GM12878 (cell line): Measurements from ENCODE around the gene ASAH2. TPM values are rescaled to one million over a fixed set of nuclear protein-coding genes. Genes with fewer than 3 reads are reported as not detected.
A peak's percentile ranks its signal among the peaks of the same experiment; 100 is the strongest.

Source experiments
- ATAC-seq: fragments of 200-7000 bp; cut with Tn5 transposase; 3 replicates; pipeline ENCODE4 v1.9.1; 2020; ENCODE audit warnings: mild to moderate bottlenecking, moderate library complexity
- BruUV-seq: library from RNA; stranded (reverse); fragments of 400-500 nt; replicated peaks from 2 replicates; lab custom pipeline; 2021; lab: Mats Ljungman, UMichigan
- CTCF ChIA-PET: fragments of 300-600 bp; sonication (Branson Sonifier 250); formaldehyde crosslinking; extraction: SDS; loops from one replicate; lab custom pipeline; 2021; ENCODE audit warnings: inconsistent platforms; lab: Yijun Ruan, JAX
- POLR2A ChIA-PET: fragments of 350-600 bp; formaldehyde crosslinking; extraction: SDS; loops from one replicate; lab custom pipeline; 2021; ENCODE audit warnings: inconsistent platforms; lab: Charles Lee
- RAD21 ChIA-PET: fragments of 300-600 bp; sonication (Branson Sonifier 250); formaldehyde crosslinking; loops from one replicate; lab custom pipeline; 2023; ENCODE audit warnings: antibody characterized with exemption; ENCODE audit not compliant: unreplicated experiment; lab: Charles Lee
- SMC1A ChIA-PET: fragments of 300-600 bp; sonication (Branson Sonifier 250); formaldehyde crosslinking; loops from one replicate; lab custom pipeline; 2023; ENCODE audit not compliant: unreplicated experiment, uncharacterized antibody; lab: Charles Lee
- DNase-seq: peaks from one replicate; pipeline ENCODE4 v3.0.0-alpha.2; 2011; ENCODE audit warnings: low read depth, low spot score
- FAIRE-seq: peaks from 3 replicates; lab custom pipeline; 2011; peaks lifted over from hg19 to GRCh38; lab: Jason Lieb, UNC
- H2AFZ ChIP-seq: 2 replicates; pipeline ENCODE4 v1.6.0; 2011; ENCODE audit warnings: low read depth, low read length, control low read depth; ENCODE audit not compliant: control insufficient read depth
- H3K27ac ChIP-seq: 2 replicates; pipeline ENCODE4 v1.5.1; 2011; ENCODE audit warnings: control low read depth; ENCODE audit not compliant: control insufficient read depth, insufficient read depth
- H3K27me3 ChIP-seq, 2 experiments: replicated peaks in 1 of 2; 2 replicates each; pipeline versions ENCODE4 v1.6.0 to v1.6.1; 2011; ENCODE audit warnings: low read length in 1 of 2; ENCODE audit not compliant: control insufficient read depth in 2 of 2, insufficient read depth in 2 of 2
- H3K36me3 ChIP-seq, 2 experiments: 2 replicates each; pipeline ENCODE4 v1.5.1; 2011; ENCODE audit warnings: low read length in 1 of 2; ENCODE audit not compliant: control insufficient read depth in 2 of 2, insufficient read depth in 2 of 2
- H3K4me1 ChIP-seq: 2 replicates; pipeline ENCODE4 v1.6.1; 2011; ENCODE audit warnings: mild to moderate bottlenecking, low read length, moderate library complexity, mixed read lengths; ENCODE audit not compliant: control insufficient read depth, insufficient read depth
- H3K4me2 ChIP-seq: 2 replicates; pipeline ENCODE4 v1.6.0; 2011; ENCODE audit warnings: control low read depth; ENCODE audit not compliant: control insufficient read depth, insufficient read depth
- H3K4me3 ChIP-seq: fragments of 200-600 bp; sonication (generic); 2 replicates; pipeline ENCODE4 v1.5.1; 2016
- H3K79me2 ChIP-seq: 2 replicates; pipeline ENCODE4 v1.6.0; 2011; ENCODE audit warnings: low read length; ENCODE audit not compliant: control insufficient read depth, insufficient read depth
- H3K9ac ChIP-seq: 2 replicates; pipeline ENCODE4 v1.8.0; 2011; ENCODE audit warnings: low read length, control low read depth, mixed read lengths; ENCODE audit not compliant: control insufficient read depth, insufficient read depth
- H3K9me3 ChIP-seq: replicated peaks from 3 replicates; pipeline ENCODE4 v1.5.1; 2011; ENCODE audit warnings: mild to moderate bottlenecking, low read length; ENCODE audit not compliant: control insufficient read depth, insufficient read depth
- H4K20me1 ChIP-seq: 2 replicates; pipeline ENCODE4 v1.6.0; 2011; ENCODE audit not compliant: control insufficient read depth, insufficient read depth
- CTCF ChIP-seq, 3 experiments: IDR thresholded peaks in 2 of 3; conservative IDR thresholded peaks in 1 of 3; 2 replicates each; pipeline ENCODE4 v1.5.1; 2011; ENCODE audit warnings: low read depth in 3 of 3, low read length in 3 of 3, mild to moderate bottlenecking in 3 of 3, control low read depth in 2 of 3, moderate library complexity in 2 of 3, inconsistent platforms in 1 of 3, mixed read lengths in 1 of 3; ENCODE audit not compliant: control insufficient read depth in 2 of 3, insufficient read depth in 1 of 3; ENCODE audit errors: extremely low read depth in 1 of 3
- IRF4 ChIP-seq: IDR thresholded peaks from 2 replicates; pipeline ENCODE4 v1.6.1; 2011; ENCODE audit warnings: low read depth, low read length
- JUNB ChIP-seq: IDR thresholded peaks from 2 replicates; pipeline ENCODE4 v1.6.1; 2016; ENCODE audit warnings: antibody characterized with exemption, mild to moderate bottlenecking
- KAT2A ChIP-seq: conservative IDR thresholded peaks from 2 replicates; pipeline ENCODE4 v1.6.1; 2011; ENCODE audit warnings: low read depth, low read length; ENCODE audit not compliant: control insufficient read depth
- MEF2A ChIP-seq: IDR thresholded peaks from 2 replicates; pipeline ENCODE4 v1.6.1; 2011; ENCODE audit warnings: low read depth, mild to moderate bottlenecking, low read length, moderate library complexity; ENCODE audit not compliant: insufficient read depth
- PAX8 ChIP-seq: fragments of 450-650 bp; IDR thresholded peaks from 2 replicates; pipeline ENCODE4 v1.6.1; 2017; ENCODE audit warnings: mild to moderate bottlenecking, moderate library complexity
- ZBTB4 ChIP-seq: fragments of 450-650 bp; formaldehyde crosslinking; IDR thresholded peaks from 2 replicates; pipeline ENCODE4 v1.4.0; 2022; ENCODE audit warnings: mild to moderate bottlenecking, moderate library complexity
- ZNF384 ChIP-seq: IDR thresholded peaks from 2 replicates; pipeline ENCODE4 v1.6.1; 2012; ENCODE audit warnings: low read depth, mild to moderate bottlenecking, low read length, improper control_type of control experiment, borderline replicate concordance
- ZNF592 ChIP-seq: fragments of 450-650 bp; IDR thresholded peaks from 2 replicates; pipeline ENCODE4 v1.6.1; 2017; ENCODE audit warnings: mild to moderate bottlenecking, moderate library complexity
- WGBS: methylation state at CpG from one replicate; pipeline ENCODE4 v1.1.6; 2016; ENCODE audit warnings: low lambda C conversion rate; ENCODE audit not compliant: insufficient replicate concordance, insufficient coverage; ENCODE audit errors: missing lambda C conversion rate; 5-methylcytosine and 5-hydroxymethylcytosine counted together
- in situ Hi-C: fragments of 300-500 bp; cut with MboI; formaldehyde crosslinking; loops from 9 replicates; pipeline ENCODE4 v1.14.3; 2018; ENCODE audit warnings: mixed read lengths
- intact Hi-C: fragments of 100-400 bp; cut with micrococcal nuclease; formaldehyde crosslinking; loops from one replicate; pipeline ENCODE4 v1.14.2; 2022; ENCODE audit not compliant: unreplicated experiment
- polyA plus RNA-seq, 11 experiments: library from polyadenylated mRNA; depleted of rRNA in 4 of 11; unstranded in 6 of 11; stranded (reverse) in 5 of 11; fragments of >200 nt; fragmentation: Nextera tagmentation in 4 of 11; fragmentation: Illumina TruSeq in 1 of 11; extraction: Ambion mirVana in 4 of 11; extraction: Trizol in 1 of 11; gene quantifications; 1 replicate in 1 of 11; 2 replicates in 10 of 11; pipeline versions ENCODE4 v1.2.1 to v1.2.3, GENCODE V29; 2011 to 2016; ENCODE audit warnings: inconsistent platforms in 2 of 11, missing spikeins in 2 of 11, low read depth in 1 of 11
- total RNA-seq, 4 experiments: library from RNA; depleted of rRNA in 3 of 4; stranded (reverse); fragments of >200 nt in 3 of 4; fragmentation: Illumina TruSeq in 1 of 4; extraction: Trizol in 1 of 4; gene quantifications; 2 replicates each; pipeline versions ENCODE4 v1.2.1 to v1.2.3, GENCODE V29; 2013 to 2021

ASAH2 gene
- total and polyA plus RNA-seq, 10 of the 15 experiments (the other 5 are each of a cell fraction or from before 2014, with no cell fraction given) = 0.23 to 2.3 (median 1.1) TPM

GRCh38 chr10:50293513-50294313 lies 42.4 kb upstream of the ASAH2 start (continued):
- TF ChIP-seq ZBTB4 (CRISPR knock-in tag) (no peak), JUNB (no peak), MEF2A (no peak)

- H4K20me1 ChIP-seq = no peaks in the 10 kb centered on the region
- intact Hi-C loops (no loop called here), in situ Hi-C loops (no loop called here)
- H3K79me2 ChIP-seq = no peaks in the 10 kb centered on the region
- 0% methylated on average over 1 of the region's 1 CpG for WGBS
- ATAC-seq = peak; percentile 74
- H3K4me2 ChIP-seq = no peak overlapping the region
- H3K27ac ChIP-seq = no peak overlapping the region
- SMC1A ChIA-PET = interaction anchor here (1.0 to 1.8 kb wide), 2 partner anchors 329 to 358 kb away, joined by 5 to 7 read pairs; no protein-coding TSS in a partner anchor
- peaks cover 3% of the 10 kb centered on the region; the same call in 1 of the 2 replicates for H3K4me1 ChIP-seq
- no peak for FAIRE-seq
- no peak overlapping the region for H3K4me3 ChIP-seq
- H3K9me3 ChIP-seq = no peaks in the 10 kb centered on the region
- no peaks in the 10 kb centered on the region for H3K27me3 ChIP-seq
- no TSS peak for BruUV-seq
- DNase-seq = no peak
- POLR2A ChIA-PET = no interaction called here
- RAD21 ChIA-PET = interaction anchor here (0.6 to 1.2 kb wide), 5 partner anchors 73 to 328 kb away, joined by 3 read pairs; no protein-coding TSS in a partner anchor
- CTCF ChIA-PET = interaction anchor here (0.9 to 1.7 kb wide), 3 partner anchors 34 to 270 kb away, joined by 3 to 4 read pairs (median 3); no protein-coding TSS in a partner anchor
- H2AFZ ChIP-seq = no peak overlapping the region
- H3K36me3 ChIP-seq = no peaks in the 10 kb centered on the region
- no peak overlapping the region for H3K9ac ChIP-seq
- TF ChIP-seq PAX8 (no peak), KAT2A (no peak), IRF4 (no peak), ZNF592 (no peak), CTCF (IDR thresholded peaks at IDR 0.05 in 2 of 3, conservative IDR thresholded peaks at IDR 0.05 in 1 of 3; ENCODE audit: control insufficient read depth in 2 of 3, extremely low read depth in 1 of 3, insufficient read depth in 1 of 3, low read depth in 3 of 3, low read length in 3 of 3) (peak; percentile 52 to 62 (median 61)), ZNF384 (no peak)
Measured at GRCh38 chr10:50291261-50291850, 40.0 kb upstream of the ASAH2 start.
